Measurements from ENCODE around the gene GPR155.

The GPR155 gene

GRCh38 chr2:174486563-174487107 is at the start of gene GPR155:
GPR155 (minus strand) TSS chr2:174487029; CDS start chr2:174481956, 5,073 bp downstream.
- no peak for DNase-seq

GRCh38 chr2:174535757-174536703 is 49.2 kb upstream of the GPR155 start:
- no peak for DNase-seq

- DNase-seq = no peak
Measured at GRCh38 chr2:174535083-174535482, 48.3 kb upstream of the GPR155 start.

GRCh38 chr2:174529916-174530315 is 43.1 kb upstream of the GPR155 start:
- no peak for DNase-seq

GRCh38 chr2:174527959-174528358 is 41.1 kb upstream of the GPR155 start:
- no peak for DNase-seq

GRCh38 chr2:174527101-174527721 is 40.4 kb upstream of the GPR155 start:
- no peak for DNase-seq

GRCh38 chr2:174524527-174524926 is 37.7 kb upstream of the GPR155 start:
- no peak for DNase-seq

- DNase-seq = no peak
Measured at GRCh38 chr2:174522553-174522952, 35.7 kb upstream of the GPR155 start.

GRCh38 chr2:174518395-174518794 is 31.6 kb upstream of the GPR155 start:
- DNase-seq = no peak

GRCh38 chr2:174516501-174517378 is 29.9 kb upstream of the GPR155 start:
- DNase-seq = no peak

- DNase-seq = no peak
Measured at GRCh38 chr2:174512345-174512744, 25.5 kb upstream of the GPR155 start.

- DNase-seq = no peak
Measured at GRCh38 chr2:174511580-174512260, 24.9 kb upstream of the GPR155 start.

- no peak for DNase-seq
Measured at GRCh38 chr2:174510583-174511189, 23.9 kb upstream of the GPR155 start.

GRCh38 chr2:174503161-174503809 is 16.5 kb upstream of the GPR155 start:
- no peak for DNase-seq

GRCh38 chr2:174499371-174499770 is 12.5 kb upstream of the GPR155 start:
- DNase-seq = no peak

GRCh38 chr2:174495365-174496012 is 8.7 kb upstream of the GPR155 start:
- no peak for DNase-seq

GRCh38 chr2:174493549-174494331 is 6.9 kb upstream of the GPR155 start:
- no peak for DNase-seq

GRCh38 chr2:174492963-174493431 is 6.2 kb upstream of the GPR155 start:
- DNase-seq = no peak

- DNase-seq = no peak
Measured at GRCh38 chr2:174491947-174492346, 5.1 kb upstream of the GPR155 start.

GRCh38 chr2:174490051-174490450 is 3.2 kb upstream of the GPR155 start:
- no peak for DNase-seq
